K562 (cell line): ENCODE measurements around the gene VEGFA.

Source experiments
- CTCF ChIP-seq, 3 experiments: IDR thresholded peaks in 2 of 3; conservative IDR thresholded peaks in 1 of 3; 2 replicates each; pipeline ENCODE4 v1.5.1; 2011 to 2012; ENCODE audit warnings: low read length in 3 of 3, mild to moderate bottlenecking in 3 of 3, control low read depth in 2 of 3, improper control_type of control experiment in 1 of 3, inconsistent platforms in 1 of 3, low read depth in 1 of 3, mixed read lengths in 1 of 3, moderate library complexity in 1 of 3; ENCODE audit not compliant: insufficient read depth in 2 of 3
- EZH2 ChIP-seq: IDR thresholded peaks from 2 replicates; pipeline ENCODE4 v1.6.1; 2012; ENCODE audit warnings: low read depth, mild to moderate bottlenecking, inconsistent platforms, low read length, borderline replicate concordance
- FOXM1 ChIP-seq, 2 experiments: fragments of 450-650 bp in 1 of 2; sonication (generic) in 1 of 2; formaldehyde crosslinking in 1 of 2; IDR thresholded peaks; 2 replicates each; pipeline versions ENCODE4 v1.6.1 to v1.9.0; 2017 to 2022; ENCODE audit warnings: low read depth in 2 of 2, mild to moderate bottlenecking in 2 of 2, missing genetic modification reagents in 1 of 2, moderate library complexity in 1 of 2
- NFYB ChIP-seq: IDR thresholded peaks from 2 replicates; pipeline ENCODE4 v1.6.1; 2011; ENCODE audit warnings: mild to moderate bottlenecking, moderate library complexity; ENCODE audit not compliant: insufficient read length; ENCODE audit errors: extremely low read depth
- PHF8 ChIP-seq: fragments of 200-600 bp; sonication (generic); IDR thresholded peaks from 2 replicates; pipeline ENCODE4 v1.6.1; 2012; ENCODE audit warnings: mixed run types, mild to moderate bottlenecking, inconsistent platforms, low read length, moderate library complexity, borderline replicate concordance
- POLR3G ChIP-seq: IDR thresholded peaks from 2 replicates; pipeline ENCODE4 v1.6.1; 2011; ENCODE audit not compliant: insufficient read length, insufficient replicate concordance; ENCODE audit errors: extremely low read depth
- SRSF3 ChIP-seq: fragments of 200-400 bp; formaldehyde crosslinking; IDR thresholded peaks from 2 replicates; pipeline ENCODE4 v1.6.1; 2016; ENCODE audit warnings: mild to moderate bottlenecking, low read length, moderate library complexity; ENCODE audit not compliant: insufficient read depth
- U2AF2 ChIP-seq: fragments of 200-400 bp; formaldehyde crosslinking; optimal IDR thresholded peaks from 2 replicates; pipeline ENCODE3; 2017; ENCODE audit warnings: low read depth, mild to moderate bottlenecking, low read length
- ZBED1 ChIP-seq: IDR thresholded peaks from 2 replicates; pipeline ENCODE4 v1.6.1; 2014
- ZFX ChIP-seq: sonication (generic); formaldehyde crosslinking; IDR thresholded peaks from 2 replicates; pipeline ENCODE4 v1.8.0; 2022; ENCODE audit warnings: mild to moderate bottlenecking, missing genetic modification reagents, moderate library complexity
- ZKSCAN3 ChIP-seq: fragments of 250-450 bp; sonication (Bioruptor Pico); IDR thresholded peaks from 2 replicates; pipeline ENCODE4 v1.4.0; 2020
- TF ChIP-seq, protein P1 (sequence below): sonication (generic); formaldehyde crosslinking; IDR thresholded peaks from 2 replicates; pipeline ENCODE4 v1.8.1; 2023; ENCODE audit warnings: mild to moderate bottlenecking, missing genetic modification reagents
- TF ChIP-seq, protein P2 (sequence below): sonication (generic); formaldehyde crosslinking; IDR thresholded peaks from 2 replicates; pipeline ENCODE4 v1.8.0; 2023; ENCODE audit warnings: mild to moderate bottlenecking, missing genetic modification reagents

DNA sequence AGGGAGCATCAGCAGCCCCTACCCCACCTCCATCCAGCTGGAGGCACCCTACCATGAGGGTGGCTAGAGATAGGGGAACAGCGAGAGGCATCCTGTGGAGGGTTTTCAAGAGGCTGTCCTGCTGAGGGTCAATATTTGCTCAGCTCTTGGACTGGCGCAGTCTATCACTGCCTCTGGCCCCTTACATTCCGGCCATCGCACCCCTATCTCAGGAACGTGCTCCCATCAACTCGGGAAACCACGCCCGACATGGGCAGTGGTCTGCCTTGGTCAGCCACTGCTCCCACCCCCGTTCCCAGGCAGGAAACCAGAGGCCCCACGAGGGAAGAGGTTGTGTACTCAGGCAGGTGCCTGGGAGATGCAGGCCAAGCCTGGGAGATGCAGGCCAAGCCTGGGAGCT is 57.9 kb downstream of the VEGFA start:
- TF ChIP-seq, protein P1, sequence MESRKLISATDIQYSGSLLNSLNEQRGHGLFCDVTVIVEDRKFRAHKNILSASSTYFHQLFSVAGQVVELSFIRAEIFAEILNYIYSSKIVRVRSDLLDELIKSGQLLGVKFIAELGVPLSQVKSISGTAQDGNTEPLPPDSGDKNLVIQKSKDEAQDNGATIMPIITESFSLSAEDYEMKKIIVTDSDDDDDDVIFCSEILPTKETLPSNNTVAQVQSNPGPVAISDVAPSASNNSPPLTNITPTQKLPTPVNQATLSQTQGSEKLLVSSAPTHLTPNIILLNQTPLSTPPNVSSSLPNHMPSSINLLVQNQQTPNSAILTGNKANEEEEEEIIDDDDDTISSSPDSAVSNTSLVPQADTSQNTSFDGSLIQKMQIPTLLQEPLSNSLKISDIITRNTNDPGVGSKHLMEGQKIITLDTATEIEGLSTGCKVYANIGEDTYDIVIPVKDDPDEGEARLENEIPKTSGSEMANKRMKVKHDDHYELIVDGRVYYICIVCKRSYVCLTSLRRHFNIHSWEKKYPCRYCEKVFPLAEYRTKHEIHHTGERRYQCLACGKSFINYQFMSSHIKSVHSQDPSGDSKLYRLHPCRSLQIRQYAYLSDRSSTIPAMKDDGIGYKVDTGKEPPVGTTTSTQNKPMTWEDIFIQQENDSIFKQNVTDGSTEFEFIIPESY: no peak
- TF ChIP-seq ZFX (no peak), EZH2 (no peak), U2AF2 (no peak), ZBED1 (no peak), NFYB (no peak), POLR3G (no peak), PHF8 (no peak), ZKSCAN3 (CRISPR knock-in tag) (no peak), FOXM1 (IDR thresholded peaks at IDR 0.05; ENCODE audit: low read depth) (no peak), FOXM1 (CRISPR knock-in tag; IDR thresholded peaks at IDR 0.05; ENCODE audit: low read depth) (no peak), SRSF3 (no peak), CTCF (IDR thresholded peaks at IDR 0.05 in 2 of 3, conservative IDR thresholded peaks at IDR 0.05 in 1 of 3; ENCODE audit: insufficient read depth in 2 of 3, low read depth in 1 of 3, low read length in 3 of 3) (no peak)
- TF ChIP-seq, protein P2, sequence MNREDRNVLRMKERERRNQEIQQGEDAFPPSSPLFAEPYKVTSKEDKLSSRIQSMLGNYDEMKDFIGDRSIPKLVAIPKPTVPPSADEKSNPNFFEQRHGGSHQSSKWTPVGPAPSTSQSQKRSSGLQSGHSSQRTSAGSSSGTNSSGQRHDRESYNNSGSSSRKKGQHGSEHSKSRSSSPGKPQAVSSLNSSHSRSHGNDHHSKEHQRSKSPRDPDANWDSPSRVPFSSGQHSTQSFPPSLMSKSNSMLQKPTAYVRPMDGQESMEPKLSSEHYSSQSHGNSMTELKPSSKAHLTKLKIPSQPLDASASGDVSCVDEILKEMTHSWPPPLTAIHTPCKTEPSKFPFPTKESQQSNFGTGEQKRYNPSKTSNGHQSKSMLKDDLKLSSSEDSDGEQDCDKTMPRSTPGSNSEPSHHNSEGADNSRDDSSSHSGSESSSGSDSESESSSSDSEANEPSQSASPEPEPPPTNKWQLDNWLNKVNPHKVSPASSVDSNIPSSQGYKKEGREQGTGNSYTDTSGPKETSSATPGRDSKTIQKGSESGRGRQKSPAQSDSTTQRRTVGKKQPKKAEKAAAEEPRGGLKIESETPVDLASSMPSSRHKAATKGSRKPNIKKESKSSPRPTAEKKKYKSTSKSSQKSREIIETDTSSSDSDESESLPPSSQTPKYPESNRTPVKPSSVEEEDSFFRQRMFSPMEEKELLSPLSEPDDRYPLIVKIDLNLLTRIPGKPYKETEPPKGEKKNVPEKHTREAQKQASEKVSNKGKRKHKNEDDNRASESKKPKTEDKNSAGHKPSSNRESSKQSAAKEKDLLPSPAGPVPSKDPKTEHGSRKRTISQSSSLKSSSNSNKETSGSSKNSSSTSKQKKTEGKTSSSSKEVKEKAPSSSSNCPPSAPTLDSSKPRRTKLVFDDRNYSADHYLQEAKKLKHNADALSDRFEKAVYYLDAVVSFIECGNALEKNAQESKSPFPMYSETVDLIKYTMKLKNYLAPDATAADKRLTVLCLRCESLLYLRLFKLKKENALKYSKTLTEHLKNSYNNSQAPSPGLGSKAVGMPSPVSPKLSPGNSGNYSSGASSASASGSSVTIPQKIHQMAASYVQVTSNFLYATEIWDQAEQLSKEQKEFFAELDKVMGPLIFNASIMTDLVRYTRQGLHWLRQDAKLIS (CRISPR knock-in tag): no peak
